WTC11 (cell line): ENCODE data around the gene RRAD. TPM values are rescaled to one million over a fixed set of nuclear protein-coding genes. Genes with fewer than 3 reads are reported as not detected.

Experiments used
- ATAC-seq: fragments of 200-7000 bp; cut with Tn5 transposase; 2 replicates; pipeline ENCODE4 v1.10.0; 2021; ENCODE audit warnings: mild to moderate bottlenecking, moderate library complexity
- CTCF ChIA-PET: fragments of 300-600 bp; sonication (Branson Sonifier 250); formaldehyde crosslinking; loops from one replicate; lab custom pipeline; 2021; ENCODE audit warnings: antibody characterized with exemption; lab: Charles Lee
- POLR2A ChIA-PET: fragments of 350-600 bp; sonication (Branson Sonifier 250); formaldehyde crosslinking; loops from one replicate; lab custom pipeline; 2021; ENCODE audit warnings: antibody characterized with exemption; lab: Charles Lee
- DNase-seq: peaks from one replicate; pipeline ENCODE4 v3.0.0; 2021; ENCODE audit warnings: low spot score
- H3K27ac Mint-ChIP-seq: 2 replicates; pipeline ENCODE4 v1.8.0; 2021; ENCODE audit warnings: mixed read lengths
- H3K27me3 Mint-ChIP-seq: 2 replicates; pipeline ENCODE4 v1.8.0; 2021; ENCODE audit warnings: low read depth, mild to moderate bottlenecking, moderate library complexity, mixed read lengths
- H3K36me3 Mint-ChIP-seq: 2 replicates; pipeline ENCODE4 v1.8.0; 2021; ENCODE audit warnings: mixed read lengths
- H3K4me1 Mint-ChIP-seq: 2 replicates; pipeline ENCODE4 v1.8.0; 2022; ENCODE audit warnings: mixed read lengths
- H3K4me3 Mint-ChIP-seq: 2 replicates; pipeline ENCODE4 v1.8.0; 2021; ENCODE audit warnings: mild to moderate bottlenecking, moderate library complexity, mixed read lengths
- H3K9me3 Mint-ChIP-seq: 2 replicates; pipeline ENCODE4 v1.8.0; 2021; ENCODE audit warnings: mixed read lengths
- FOXP1 ChIP-seq: sonication (generic); formaldehyde crosslinking; IDR thresholded peaks from 2 replicates; pipeline ENCODE4 v1.8.0; 2022; ENCODE audit warnings: missing genetic modification reagents, mild to moderate bottlenecking, moderate library complexity, borderline replicate concordance
- MYBL2 ChIP-seq: sonication (generic); formaldehyde crosslinking; IDR thresholded peaks from 2 replicates; pipeline ENCODE4 v1.8.1; 2023; ENCODE audit warnings: mild to moderate bottlenecking, moderate library complexity, missing genetic modification reagents
- NR2C2 ChIP-seq: sonication (generic); formaldehyde crosslinking; IDR thresholded peaks from 2 replicates; pipeline ENCODE4 v1.8.0; 2022; ENCODE audit warnings: mild to moderate bottlenecking, missing genetic modification reagents
- SP1 ChIP-seq: sonication (generic); formaldehyde crosslinking; conservative IDR thresholded peaks from 2 replicates; pipeline ENCODE4 v1.8.1; 2022; ENCODE audit warnings: missing genetic modification reagents
- TEAD4 ChIP-seq: sonication (generic); formaldehyde crosslinking; IDR thresholded peaks from 2 replicates; pipeline ENCODE4 v1.8.0; 2022; ENCODE audit warnings: mild to moderate bottlenecking, missing genetic modification reagents
- total RNA-seq: library from RNA; stranded (reverse); gene quantifications from 3 replicates; pipeline ENCODE4 v1.2.3, GENCODE V29; 2021
- TF ChIP-seq, protein P1 (sequence below): sonication (generic); formaldehyde crosslinking; IDR thresholded peaks from 2 replicates; pipeline ENCODE4 v1.8.1; 2023; ENCODE audit warnings: mild to moderate bottlenecking, moderate library complexity, missing genetic modification reagents
- TF ChIP-seq, protein P2 (sequence below): fragments of 250-450 bp; sonication (Bioruptor Pico); IDR thresholded peaks from 2 replicates; pipeline ENCODE4 v1.9.0; 2021; ENCODE audit warnings: mild to moderate bottlenecking, borderline replicate concordance
- TF ChIP-seq, protein P3 (sequence below): fragments of 250-450 bp; sonication (Bioruptor Pico); IDR thresholded peaks from 2 replicates; pipeline ENCODE4 v1.8.0; 2021; ENCODE audit warnings: mild to moderate bottlenecking
- TF ChIP-seq, protein P4 (sequence below): fragments of 250-450 bp; sonication (Bioruptor Pico); IDR thresholded peaks from 2 replicates; pipeline ENCODE4 v1.9.0; 2021; ENCODE audit warnings: mild to moderate bottlenecking
- TF ChIP-seq, protein P5 (sequence below): fragments of 250-450 bp; sonication (Bioruptor Pico); IDR thresholded peaks from 2 replicates; pipeline ENCODE4 v1.9.0; 2021; ENCODE audit warnings: moderate library complexity, mild to moderate bottlenecking, inconsistent platforms, borderline replicate concordance
- TF ChIP-seq, protein P6 (sequence below): sonication (generic); formaldehyde crosslinking; IDR thresholded peaks from 2 replicates; pipeline ENCODE4 v1.8.0; 2023; ENCODE audit warnings: missing genetic modification reagents
- TF ChIP-seq, protein P7 (sequence below): sonication (generic); formaldehyde crosslinking; IDR thresholded peaks from 2 replicates; pipeline ENCODE4 v1.8.1; 2022; ENCODE audit warnings: mild to moderate bottlenecking, missing genetic modification reagents, moderate library complexity, borderline replicate concordance

RRAD gene
- total RNA-seq, 1 experiment from 2014 or later = 0.52 TPM

DNA sequence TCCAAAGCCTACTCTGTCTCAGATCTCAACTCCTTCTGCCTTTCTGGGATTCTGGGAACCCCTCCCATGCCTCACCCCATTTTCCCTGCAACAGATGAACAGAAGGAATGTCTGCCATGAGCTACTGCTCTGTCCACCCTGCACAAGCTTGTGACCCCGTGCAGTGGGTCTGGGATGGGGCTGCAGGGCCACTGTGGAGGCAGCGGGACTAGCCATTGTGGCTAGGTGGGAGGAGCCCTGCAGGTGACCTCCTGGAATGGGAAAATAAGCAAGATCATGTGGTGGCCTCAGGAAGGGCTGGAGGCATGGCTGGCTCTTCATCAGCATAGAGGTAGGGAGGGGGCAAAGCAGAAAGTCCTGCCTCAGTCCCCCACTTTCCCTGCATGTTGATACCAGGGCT, 31.3 kb downstream of the RRAD start (continued):
- TF ChIP-seq, protein P1, sequence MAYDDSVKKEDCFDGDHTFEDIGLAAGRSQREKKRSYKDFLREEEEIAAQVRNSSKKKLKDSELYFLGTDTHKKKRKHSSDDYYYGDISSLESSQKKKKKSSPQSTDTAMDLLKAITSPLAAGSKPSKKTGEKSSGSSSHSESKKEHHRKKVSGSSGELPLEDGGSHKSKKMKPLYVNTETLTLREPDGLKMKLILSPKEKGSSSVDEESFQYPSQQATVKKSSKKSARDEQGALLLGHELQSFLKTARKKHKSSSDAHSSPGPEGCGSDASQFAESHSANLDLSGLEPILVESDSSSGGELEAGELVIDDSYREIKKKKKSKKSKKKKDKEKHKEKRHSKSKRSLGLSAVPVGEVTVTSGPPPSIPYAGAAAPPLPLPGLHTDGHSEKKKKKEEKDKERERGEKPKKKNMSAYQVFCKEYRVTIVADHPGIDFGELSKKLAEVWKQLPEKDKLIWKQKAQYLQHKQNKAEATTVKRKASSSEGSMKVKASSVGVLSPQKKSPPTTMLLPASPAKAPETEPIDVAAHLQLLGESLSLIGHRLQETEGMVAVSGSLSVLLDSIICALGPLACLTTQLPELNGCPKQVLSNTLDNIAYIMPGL (CRISPR knock-in tag) = no peak
- no peak for TF ChIP-seq MYBL2
- TF ChIP-seq, protein P2, sequence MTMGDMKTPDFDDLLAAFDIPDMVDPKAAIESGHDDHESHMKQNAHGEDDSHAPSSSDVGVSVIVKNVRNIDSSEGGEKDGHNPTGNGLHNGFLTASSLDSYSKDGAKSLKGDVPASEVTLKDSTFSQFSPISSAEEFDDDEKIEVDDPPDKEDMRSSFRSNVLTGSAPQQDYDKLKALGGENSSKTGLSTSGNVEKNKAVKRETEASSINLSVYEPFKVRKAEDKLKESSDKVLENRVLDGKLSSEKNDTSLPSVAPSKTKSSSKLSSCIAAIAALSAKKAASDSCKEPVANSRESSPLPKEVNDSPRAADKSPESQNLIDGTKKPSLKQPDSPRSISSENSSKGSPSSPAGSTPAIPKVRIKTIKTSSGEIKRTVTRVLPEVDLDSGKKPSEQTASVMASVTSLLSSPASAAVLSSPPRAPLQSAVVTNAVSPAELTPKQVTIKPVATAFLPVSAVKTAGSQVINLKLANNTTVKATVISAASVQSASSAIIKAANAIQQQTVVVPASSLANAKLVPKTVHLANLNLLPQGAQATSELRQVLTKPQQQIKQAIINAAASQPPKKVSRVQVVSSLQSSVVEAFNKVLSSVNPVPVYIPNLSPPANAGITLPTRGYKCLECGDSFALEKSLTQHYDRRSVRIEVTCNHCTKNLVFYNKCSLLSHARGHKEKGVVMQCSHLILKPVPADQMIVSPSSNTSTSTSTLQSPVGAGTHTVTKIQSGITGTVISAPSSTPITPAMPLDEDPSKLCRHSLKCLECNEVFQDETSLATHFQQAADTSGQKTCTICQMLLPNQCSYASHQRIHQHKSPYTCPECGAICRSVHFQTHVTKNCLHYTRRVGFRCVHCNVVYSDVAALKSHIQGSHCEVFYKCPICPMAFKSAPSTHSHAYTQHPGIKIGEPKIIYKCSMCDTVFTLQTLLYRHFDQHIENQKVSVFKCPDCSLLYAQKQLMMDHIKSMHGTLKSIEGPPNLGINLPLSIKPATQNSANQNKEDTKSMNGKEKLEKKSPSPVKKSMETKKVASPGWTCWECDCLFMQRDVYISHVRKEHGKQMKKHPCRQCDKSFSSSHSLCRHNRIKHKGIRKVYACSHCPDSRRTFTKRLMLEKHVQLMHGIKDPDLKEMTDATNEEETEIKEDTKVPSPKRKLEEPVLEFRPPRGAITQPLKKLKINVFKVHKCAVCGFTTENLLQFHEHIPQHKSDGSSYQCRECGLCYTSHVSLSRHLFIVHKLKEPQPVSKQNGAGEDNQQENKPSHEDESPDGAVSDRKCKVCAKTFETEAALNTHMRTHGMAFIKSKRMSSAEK (CRISPR knock-in tag) = no peak
- TF ChIP-seq, protein P3, sequence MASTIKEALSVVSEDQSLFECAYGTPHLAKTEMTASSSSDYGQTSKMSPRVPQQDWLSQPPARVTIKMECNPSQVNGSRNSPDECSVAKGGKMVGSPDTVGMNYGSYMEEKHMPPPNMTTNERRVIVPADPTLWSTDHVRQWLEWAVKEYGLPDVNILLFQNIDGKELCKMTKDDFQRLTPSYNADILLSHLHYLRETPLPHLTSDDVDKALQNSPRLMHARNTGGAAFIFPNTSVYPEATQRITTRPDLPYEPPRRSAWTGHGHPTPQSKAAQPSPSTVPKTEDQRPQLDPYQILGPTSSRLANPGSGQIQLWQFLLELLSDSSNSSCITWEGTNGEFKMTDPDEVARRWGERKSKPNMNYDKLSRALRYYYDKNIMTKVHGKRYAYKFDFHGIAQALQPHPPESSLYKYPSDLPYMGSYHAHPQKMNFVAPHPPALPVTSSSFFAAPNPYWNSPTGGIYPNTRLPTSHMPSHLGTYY (CRISPR knock-in tag) = no peak

DNA sequence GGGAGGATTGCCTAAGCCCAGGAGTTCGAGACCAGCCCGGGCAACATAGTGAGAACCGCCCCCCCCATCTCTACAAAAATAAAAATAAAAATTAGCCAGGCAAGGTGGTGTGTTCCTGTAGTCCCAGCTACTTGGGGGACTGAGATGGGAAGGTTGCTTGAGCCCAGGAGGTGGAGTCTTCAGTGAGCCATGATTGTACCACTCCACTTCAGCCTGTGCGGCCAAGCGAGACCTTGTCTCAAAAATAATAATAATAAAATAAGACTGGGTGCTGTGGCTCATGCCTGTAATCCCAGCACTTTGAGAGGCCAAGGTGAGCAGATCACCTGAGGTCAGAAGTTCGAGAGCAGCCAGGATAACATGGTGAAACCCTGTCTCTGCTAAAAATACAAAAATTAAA, 33.5 kb downstream of the RRAD start:
- Mint-ChIP-seq H3K4me1 (peaks cover 7% of the 10 kb centered on the region), H3K27me3 (no peaks in the 10 kb centered on the region), H3K9me3 (no peaks in the 10 kb centered on the region), H3K4me3 (no peak overlapping the region), H3K36me3 (peaks cover 2% of the 10 kb centered on the region; the same call in 1 of the 2 replicates), H3K27ac (no peak overlapping the region)
- CTCF ChIA-PET = interaction anchor here (1.0 to 11.5 kb wide), 7 partner anchors 12 to 69 kb away, joined by 4 to 175 read pairs (median 6); partner anchors contain the start of genes CES3, NAE1 and RRAD
- ATAC-seq (no peak), DNase-seq (no peak)
- POLR2A ChIA-PET = no interaction called here
- TF ChIP-seq, protein P2 (CRISPR knock-in tag) = no peak
- TF ChIP-seq, protein P4, sequence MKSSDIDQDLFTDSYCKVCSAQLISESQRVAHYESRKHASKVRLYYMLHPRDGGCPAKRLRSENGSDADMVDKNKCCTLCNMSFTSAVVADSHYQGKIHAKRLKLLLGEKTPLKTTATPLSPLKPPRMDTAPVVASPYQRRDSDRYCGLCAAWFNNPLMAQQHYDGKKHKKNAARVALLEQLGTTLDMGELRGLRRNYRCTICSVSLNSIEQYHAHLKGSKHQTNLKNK (CRISPR knock-in tag) = no peak
- TF ChIP-seq TEAD4 (CRISPR knock-in tag) (no peak), NR2C2 (no peak)
- TF ChIP-seq, protein P5, sequence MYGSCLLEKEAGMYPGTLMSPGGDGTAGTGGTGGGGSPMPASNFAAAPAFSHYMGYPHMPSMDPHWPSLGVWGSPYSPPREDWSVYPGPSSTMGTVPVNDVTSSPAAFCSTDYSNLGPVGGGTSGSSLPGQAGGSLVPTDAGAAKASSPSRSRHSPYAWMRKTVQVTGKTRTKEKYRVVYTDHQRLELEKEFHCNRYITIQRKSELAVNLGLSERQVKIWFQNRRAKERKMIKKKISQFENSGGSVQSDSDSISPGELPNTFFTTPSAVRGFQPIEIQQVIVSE (CRISPR knock-in tag) = no peak

- ChIA-PET CTCF (interaction anchor here (1.0 to 11.5 kb wide), 5 partner anchors 18 to 61 kb away, joined by 3 to 175 read pairs (median 10); partner anchors contain the start of genes NAE1 and RRAD), POLR2A (no interaction called here)
- H3K36me3 Mint-ChIP-seq = peaks cover 2% of the 10 kb centered on the region; the same call in 1 of the 2 replicates
- TF ChIP-seq, protein P6, sequence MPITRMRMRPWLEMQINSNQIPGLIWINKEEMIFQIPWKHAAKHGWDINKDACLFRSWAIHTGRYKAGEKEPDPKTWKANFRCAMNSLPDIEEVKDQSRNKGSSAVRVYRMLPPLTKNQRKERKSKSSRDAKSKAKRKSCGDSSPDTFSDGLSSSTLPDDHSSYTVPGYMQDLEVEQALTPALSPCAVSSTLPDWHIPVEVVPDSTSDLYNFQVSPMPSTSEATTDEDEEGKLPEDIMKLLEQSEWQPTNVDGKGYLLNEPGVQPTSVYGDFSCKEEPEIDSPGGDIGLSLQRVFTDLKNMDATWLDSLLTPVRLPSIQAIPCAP (CRISPR knock-in tag) = no peak
- TF ChIP-seq SP1 = no peak
- TF ChIP-seq FOXP1 (CRISPR knock-in tag) = no peak
- TF ChIP-seq, protein P7, sequence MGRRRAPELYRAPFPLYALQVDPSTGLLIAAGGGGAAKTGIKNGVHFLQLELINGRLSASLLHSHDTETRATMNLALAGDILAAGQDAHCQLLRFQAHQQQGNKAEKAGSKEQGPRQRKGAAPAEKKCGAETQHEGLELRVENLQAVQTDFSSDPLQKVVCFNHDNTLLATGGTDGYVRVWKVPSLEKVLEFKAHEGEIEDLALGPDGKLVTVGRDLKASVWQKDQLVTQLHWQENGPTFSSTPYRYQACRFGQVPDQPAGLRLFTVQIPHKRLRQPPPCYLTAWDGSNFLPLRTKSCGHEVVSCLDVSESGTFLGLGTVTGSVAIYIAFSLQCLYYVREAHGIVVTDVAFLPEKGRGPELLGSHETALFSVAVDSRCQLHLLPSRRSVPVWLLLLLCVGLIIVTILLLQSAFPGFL (CRISPR knock-in tag) = no peak
- no peak overlapping the region for H3K4me3 Mint-ChIP-seq
- no peaks in the 10 kb centered on the region for H3K9me3 Mint-ChIP-seq
- peaks cover 10% of the 10 kb centered on the region for H3K4me1 Mint-ChIP-seq
- H3K27ac Mint-ChIP-seq = no peak overlapping the region
- DNase-seq (no peak), ATAC-seq (no peak)
- no peaks in the 10 kb centered on the region for H3K27me3 Mint-ChIP-seq
Observed at GRCh38 chr16:66891360-66891759, 34.0 kb downstream of the RRAD start.
